ENCODE results near the gene UBA3. TPM values are rescaled to one million over a fixed set of nuclear protein-coding genes. Genes with fewer than 3 reads are reported as not detected.

UBA3 gene
- total RNA-seq, result 10 to 100 TPM; 38.0 to 59.7 TPM
- 10 to 100 TPM; 32.2 to 38.3 TPM for polyA plus RNA-seq
- long read RNA-seq, donor 1, transcript UBA3-201 (17 exons, 2,112 nt), result minor isoform, 24 of 92 reads
- long read RNA-seq, donor 1, transcript UBA3-202 (18 exons, 2,154 nt), result major isoform, 50 of 92 reads
- long read RNA-seq, donor 1, partial matches to known transcripts, result 8 of 92 reads
- long read RNA-seq, donor 1, other reads (novel, unspliced or antisense), result 7 of 92 reads
- long read RNA-seq, donor 2, transcript UBA3-202 (18 exons, 2,154 nt), result major isoform, 13 of 32 reads
- long read RNA-seq, donor 2, partial matches to known transcripts, result 3 of 32 reads
- long read RNA-seq, donor 2, other reads (novel, unspliced or antisense), result 9 of 32 reads

- H3K27ac ChIP-seq (ENCODE audit: low read depth in 1 of 2, low read length in 2 of 2), result no peak within 1 kb of the TSS
- ATAC-seq (ENCODE audit: low FRiP score), result peak; percentile 92
- H3K27me3 ChIP-seq (ENCODE audit: control insufficient read depth in 1 of 2, insufficient read depth in 2 of 2, low read length in 1 of 2), result no peaks in the 10 kb centered on the region
- H3K4me3 ChIP-seq (ENCODE audit: low read length in 2 of 2), result peak within 1 kb of the TSS; percentile 100
- no peaks in the 10 kb centered on the region for H3K36me3 ChIP-seq (ENCODE audit: control insufficient read depth in 1 of 2, insufficient read depth in 2 of 2, low read length in 1 of 2)
- H3K9me3 ChIP-seq (ENCODE audit: control insufficient read depth, low read length), result no peaks in the 10 kb centered on the region
- intact Hi-C loops (cut with DNase I), result loop anchor here in 1 of 2 donors (2.0 to 10.0 kb wide), 2 partner anchors 28 to 66 kb away; partner anchors contain the start of genes EOGT and TMF1
- WGBS, 2 donors, result 1% methylated on average over 32 to 37 of the region's 37 CpGs
- H3K4me1 ChIP-seq (ENCODE audit: control insufficient read depth in 1 of 2, insufficient read depth in 2 of 2, low read length in 2 of 2), result peaks cover 4 to 7% of the 10 kb centered on the region in 2 donors
- DNase-seq, result peak; percentile 94 to 97
Measured at GRCh38 chr3:69080233-69080920, at the start of gene UBA3. Gene UBA3, minus strand, starts transcription at chr3:69080365. Its CDS starts 12 bp downstream, at chr3:69080353.

GRCh38 chr3:69129531-69129930 is 49.4 kb upstream of the UBA3 start:
- Histone ChIP-seq H3K27me3 (ENCODE audit: control insufficient read depth in 1 of 2, insufficient read depth in 2 of 2, low read length in 1 of 2) (peaks cover 0 to 2% of the 10 kb centered on the region in 2 donors), H3K27ac (ENCODE audit: low read depth in 1 of 2, low read length in 2 of 2) (no peak overlapping the region), H3K9me3 (ENCODE audit: control insufficient read depth, low read length) (no peaks in the 10 kb centered on the region), H3K4me1 (ENCODE audit: control insufficient read depth in 1 of 2, insufficient read depth in 2 of 2, low read length in 2 of 2) (no peaks in the 10 kb centered on the region), H3K36me3 (ENCODE audit: control insufficient read depth in 1 of 2, insufficient read depth in 2 of 2, low read length in 1 of 2) (no peaks in the 10 kb centered on the region), H3K4me3 (ENCODE audit: low read length in 2 of 2) (no peak overlapping the region)
- no peak for ATAC-seq (ENCODE audit: low FRiP score)
- no peak for DNase-seq
- intact Hi-C loops (cut with DNase I), result no loop called here
- 31 to 37% methylated on average over 1 of the region's 1 CpG for WGBS, 2 donors

- DNase-seq (no peak), ATAC-seq (ENCODE audit: low FRiP score) (no peak)
- no peaks in the 10 kb centered on the region for H3K9me3 ChIP-seq (ENCODE audit: control insufficient read depth, low read length)
- intact Hi-C loops (cut with DNase I), result no loop called here
- H3K27me3 ChIP-seq (ENCODE audit: control insufficient read depth in 1 of 2, insufficient read depth in 2 of 2, low read length in 1 of 2), result peaks cover 0 to 2% of the 10 kb centered on the region in 2 donors
- H3K4me3 ChIP-seq (ENCODE audit: low read length in 2 of 2), result no peak overlapping the region
- no peaks in the 10 kb centered on the region for H3K4me1 ChIP-seq (ENCODE audit: control insufficient read depth in 1 of 2, insufficient read depth in 2 of 2, low read length in 2 of 2)
- H3K36me3 ChIP-seq (ENCODE audit: control insufficient read depth in 1 of 2, insufficient read depth in 2 of 2, low read length in 1 of 2), result no peaks in the 10 kb centered on the region
- no peak overlapping the region for H3K27ac ChIP-seq (ENCODE audit: low read depth in 1 of 2, low read length in 2 of 2)
Measured at GRCh38 chr3:69128509-69128908, 48.3 kb upstream of the UBA3 start.

GRCh38 chr3:69126999-69127398 is 46.8 kb upstream of the UBA3 start:
- no peak for ATAC-seq (ENCODE audit: low FRiP score)

GRCh38 chr3:69126216-69126615 is 46.1 kb upstream of the UBA3 start:
- intact Hi-C loops (cut with DNase I), result no loop called here
- WGBS, 2 donors, result 84 to 87% methylated on average over 3 of the region's 3 CpGs
- DNase-seq, result no peak

More at GRCh38 chr3:69126999-69127398, 46.8 kb upstream of the UBA3 start:
- 67 to 95% methylated on average over 2 of the region's 2 CpGs for WGBS, 2 donors
- H3K4me3 ChIP-seq (ENCODE audit: low read length in 2 of 2), result no peak overlapping the region
- H3K27ac ChIP-seq (ENCODE audit: low read depth in 1 of 2, low read length in 2 of 2), result no peak overlapping the region
- DNase-seq, result no peak
- H3K4me1 ChIP-seq (ENCODE audit: control insufficient read depth in 1 of 2, insufficient read depth in 2 of 2, low read length in 2 of 2), result no peaks in the 10 kb centered on the region
- no peaks in the 10 kb centered on the region for H3K9me3 ChIP-seq (ENCODE audit: control insufficient read depth, low read length)
- no peaks in the 10 kb centered on the region for H3K36me3 ChIP-seq (ENCODE audit: control insufficient read depth in 1 of 2, insufficient read depth in 2 of 2, low read length in 1 of 2)
- H3K27me3 ChIP-seq (ENCODE audit: control insufficient read depth in 1 of 2, insufficient read depth in 2 of 2, low read length in 1 of 2), result peaks cover 0 to 2% of the 10 kb centered on the region in 2 donors
- intact Hi-C loops (cut with DNase I), result no loop called here

GRCh38 chr3:69122403-69122802 is 42.2 kb upstream of the UBA3 start, which contains the start of gene LMOD3:
Gene LMOD3, minus strand, starts transcription at chr3:69122595. Its CDS starts 209 bp downstream, at chr3:69122386.
- Histone ChIP-seq H3K36me3 (ENCODE audit: control insufficient read depth in 1 of 2, insufficient read depth in 2 of 2, low read length in 1 of 2) (no peaks in the 10 kb centered on the region), H3K9me3 (ENCODE audit: control insufficient read depth, low read length) (no peaks in the 10 kb centered on the region), H3K4me3 (ENCODE audit: low read length in 2 of 2) (no peak within 1 kb of the TSS), H3K4me1 (ENCODE audit: control insufficient read depth in 1 of 2, insufficient read depth in 2 of 2, low read length in 2 of 2) (no peaks in the 10 kb centered on the region), H3K27ac (ENCODE audit: low read depth in 1 of 2, low read length in 2 of 2) (no peak within 1 kb of the TSS), H3K27me3 (ENCODE audit: control insufficient read depth in 1 of 2, insufficient read depth in 2 of 2, low read length in 1 of 2) (peaks cover 0 to 2% of the 10 kb centered on the region in 2 donors)
- WGBS, 2 donors, result 40 to 46% methylated on average over 3 of the region's 3 CpGs
- DNase-seq (no peak), ATAC-seq (ENCODE audit: low FRiP score) (no peak)
- intact Hi-C loops (cut with DNase I), result no loop called here

More at GRCh38 chr3:69126216-69126615, 46.1 kb upstream of the UBA3 start:
- Histone ChIP-seq H3K27ac (ENCODE audit: low read depth in 1 of 2, low read length in 2 of 2) (no peak overlapping the region), H3K9me3 (ENCODE audit: control insufficient read depth, low read length) (no peaks in the 10 kb centered on the region), H3K36me3 (ENCODE audit: control insufficient read depth in 1 of 2, insufficient read depth in 2 of 2, low read length in 1 of 2) (no peaks in the 10 kb centered on the region), H3K27me3 (ENCODE audit: control insufficient read depth in 1 of 2, insufficient read depth in 2 of 2, low read length in 1 of 2) (peaks cover 0 to 2% of the 10 kb centered on the region in 2 donors), H3K4me1 (ENCODE audit: control insufficient read depth in 1 of 2, insufficient read depth in 2 of 2, low read length in 2 of 2) (no peaks in the 10 kb centered on the region), H3K4me3 (ENCODE audit: low read length in 2 of 2) (no peak overlapping the region)
- no peak for ATAC-seq (ENCODE audit: low FRiP score)

GRCh38 chr3:69121950-69122349 is 41.8 kb upstream of the UBA3 start:
- 54 to 57% methylated on average over 8 of the region's 8 CpGs for WGBS, 2 donors
- ATAC-seq (ENCODE audit: low FRiP score) (no peak), DNase-seq (no peak)
- Histone ChIP-seq H3K27me3 (ENCODE audit: control insufficient read depth in 1 of 2, insufficient read depth in 2 of 2, low read length in 1 of 2) (peaks cover 0 to under 1% of the 10 kb centered on the region in 2 donors), H3K9me3 (ENCODE audit: control insufficient read depth, low read length) (no peaks in the 10 kb centered on the region), H3K36me3 (ENCODE audit: control insufficient read depth in 1 of 2, insufficient read depth in 2 of 2, low read length in 1 of 2) (no peaks in the 10 kb centered on the region), H3K27ac (ENCODE audit: low read depth in 1 of 2, low read length in 2 of 2) (no peak overlapping the region), H3K4me1 (ENCODE audit: control insufficient read depth in 1 of 2, insufficient read depth in 2 of 2, low read length in 2 of 2) (no peaks in the 10 kb centered on the region), H3K4me3 (ENCODE audit: low read length in 2 of 2) (no peak overlapping the region)
- intact Hi-C loops (cut with DNase I), result no loop called here

- 86 to 88% methylated on average over 6 of the region's 6 CpGs for WGBS, 2 donors
- H3K27me3 ChIP-seq (ENCODE audit: control insufficient read depth in 1 of 2, insufficient read depth in 2 of 2, low read length in 1 of 2), result no peaks in the 10 kb centered on the region
- no peaks in the 10 kb centered on the region for H3K36me3 ChIP-seq (ENCODE audit: control insufficient read depth in 1 of 2, insufficient read depth in 2 of 2, low read length in 1 of 2)
- no peak overlapping the region for H3K27ac ChIP-seq (ENCODE audit: low read depth in 1 of 2, low read length in 2 of 2)
- DNase-seq, result no peak
- H3K4me3 ChIP-seq (ENCODE audit: low read length in 2 of 2), result no peak overlapping the region
- ATAC-seq (ENCODE audit: low FRiP score), result no peak
- no peaks in the 10 kb centered on the region for H3K4me1 ChIP-seq (ENCODE audit: control insufficient read depth in 1 of 2, insufficient read depth in 2 of 2, low read length in 2 of 2)
- H3K9me3 ChIP-seq (ENCODE audit: control insufficient read depth, low read length), result no peaks in the 10 kb centered on the region
- intact Hi-C loops (cut with DNase I), result no loop called here
Measured at GRCh38 chr3:69121513-69121912, 41.3 kb upstream of the UBA3 start.

Measured in aorta (tissue), 5 donors.